ENCODE measurements around the gene INTS6L.

INTS6L gene, protein sequence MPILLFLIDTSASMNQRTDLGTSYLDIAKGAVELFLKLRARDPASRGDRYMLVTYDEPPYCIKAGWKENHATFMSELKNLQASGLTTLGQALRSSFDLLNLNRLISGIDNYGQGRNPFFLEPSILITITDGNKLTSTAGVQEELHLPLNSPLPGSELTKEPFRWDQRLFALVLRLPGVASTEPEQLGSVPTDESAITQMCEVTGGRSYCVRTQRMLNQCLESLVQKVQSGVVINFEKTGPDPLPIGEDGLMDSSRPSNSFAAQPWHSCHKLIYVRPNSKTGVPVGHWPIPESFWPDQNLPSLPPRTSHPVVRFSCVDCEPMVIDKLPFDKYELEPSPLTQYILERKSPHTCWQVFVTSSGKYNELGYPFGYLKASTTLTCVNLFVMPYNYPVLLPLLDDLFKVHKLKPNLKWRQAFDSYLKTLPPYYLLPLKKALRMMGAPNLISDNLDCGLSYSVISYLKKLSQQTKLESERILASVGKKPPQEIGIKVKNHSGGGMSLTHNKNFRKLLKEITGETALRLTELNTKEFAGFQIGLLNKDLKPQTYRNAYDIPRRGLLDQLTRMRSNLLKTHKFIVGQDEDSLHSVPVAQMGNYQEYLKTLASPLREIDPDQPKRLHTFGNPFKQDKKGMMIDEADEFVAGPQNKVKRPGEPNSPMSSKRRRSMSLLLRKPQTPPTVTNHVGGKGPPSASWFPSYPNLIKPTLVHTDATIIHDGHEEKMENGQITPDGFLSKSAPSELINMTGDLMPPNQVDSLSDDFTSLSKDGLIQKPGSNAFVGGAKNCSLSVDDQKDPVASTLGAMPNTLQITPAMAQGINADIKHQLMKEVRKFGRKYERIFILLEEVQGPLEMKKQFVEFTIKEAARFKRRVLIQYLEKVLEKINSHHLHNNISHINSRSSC

DNA sequence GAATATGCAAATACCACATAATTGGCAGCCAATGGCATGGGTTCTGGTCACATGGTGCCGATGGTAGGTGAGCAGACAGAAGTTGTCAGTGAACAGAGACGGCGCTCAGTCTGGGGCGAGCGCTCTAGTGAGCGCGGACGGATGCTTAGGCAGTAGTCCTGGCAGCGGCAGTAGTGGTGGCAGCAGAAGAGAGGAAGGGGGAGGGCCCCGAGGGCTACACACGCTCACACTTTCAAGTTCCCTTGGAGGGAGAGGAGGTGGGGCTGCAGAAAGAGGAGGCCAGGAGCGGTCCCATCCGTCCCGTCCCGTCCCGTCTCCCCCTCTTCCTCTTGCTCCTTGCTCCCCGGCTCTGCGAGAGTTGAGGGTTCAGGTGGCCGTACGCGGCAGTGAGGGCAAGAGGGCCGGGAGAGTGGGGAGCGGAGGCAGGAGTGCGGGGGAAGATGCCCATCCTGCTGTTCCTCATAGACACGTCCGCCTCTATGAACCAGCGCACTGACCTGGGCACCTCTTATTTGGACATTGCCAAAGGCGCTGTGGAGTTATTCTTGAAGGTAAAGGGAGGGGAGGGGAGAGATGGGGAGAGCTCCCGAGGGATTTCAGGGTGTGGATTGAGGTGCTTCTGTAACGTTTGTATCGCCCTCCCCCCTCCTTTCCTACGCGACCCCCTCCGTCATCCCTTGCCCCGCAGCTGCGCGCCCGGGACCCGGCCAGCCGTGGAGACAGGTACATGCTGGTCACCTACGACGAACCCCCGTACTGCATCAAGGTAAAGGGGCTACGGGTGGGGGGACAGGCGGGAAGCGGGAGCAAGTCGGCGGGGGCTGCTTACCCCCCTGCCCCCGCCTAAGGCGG, at the start of gene INTS6L:
TSS of gene INTS6L (plus strand) at position 108 of the 852 bp plus-strand sequence. CDS start at position 441, 333 bp downstream.
- DNase-seq: peak; percentile 76 to 90

DNA sequence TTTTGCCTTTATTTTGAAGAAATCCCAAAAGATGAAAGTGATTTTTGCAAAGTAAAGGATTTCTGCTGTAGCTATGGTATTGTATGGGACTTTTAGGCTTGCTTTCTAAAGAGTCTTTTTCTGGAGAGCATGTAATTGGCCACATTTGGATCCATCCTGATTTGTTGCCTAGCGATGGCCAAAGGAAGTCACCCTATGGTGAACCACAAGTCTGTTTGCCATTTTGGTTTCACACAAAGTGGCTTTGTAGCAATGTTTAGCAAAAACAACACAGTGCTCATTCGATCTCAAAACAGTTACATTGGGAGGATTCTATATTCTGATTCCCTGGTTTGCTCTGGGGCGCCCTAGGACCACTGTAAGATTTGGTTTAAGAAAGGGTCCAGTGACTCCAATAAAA, 44.1 kb upstream of the INTS6L start:
- no peak for DNase-seq

DNA sequence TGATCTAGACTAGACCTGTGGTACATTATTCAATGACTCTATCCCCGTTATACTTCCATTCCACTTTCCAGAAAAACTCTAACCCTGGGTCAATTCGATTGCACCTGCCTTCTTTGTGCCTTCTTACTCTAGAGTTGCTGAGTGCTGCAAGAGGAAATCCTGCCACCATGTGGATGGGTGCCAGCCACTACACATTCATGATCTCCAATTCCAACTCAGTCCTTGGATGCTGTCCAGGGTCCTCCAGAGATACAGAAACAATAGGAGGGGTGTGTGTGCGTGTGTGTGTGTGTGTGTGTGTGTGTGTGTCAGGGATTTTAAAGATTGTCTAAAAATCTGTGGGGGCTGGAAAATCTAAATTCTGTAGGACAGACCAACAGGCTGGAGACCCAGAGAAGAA, 42.9 kb upstream of the INTS6L start:
- peak; percentile 29 to 69 for DNase-seq

DNA sequence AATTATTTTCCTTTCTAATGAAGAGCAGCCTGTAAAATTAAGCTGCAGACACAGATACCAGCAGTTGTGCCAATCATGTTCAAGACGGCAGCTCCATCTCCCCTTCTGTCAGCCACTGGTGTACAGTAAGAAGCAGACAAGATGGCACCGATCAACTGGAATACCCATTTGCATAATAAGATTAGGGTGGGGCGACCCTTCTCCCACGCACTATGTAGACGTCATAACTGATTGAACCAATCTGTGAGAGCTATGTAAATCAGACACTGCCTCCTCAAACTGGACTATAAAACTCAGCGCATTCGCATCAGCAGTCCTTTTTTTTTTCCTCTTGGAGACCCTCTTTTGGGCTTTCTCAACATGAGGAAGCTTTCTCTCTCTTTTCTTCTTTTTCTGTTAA, 40.4 kb upstream of the INTS6L start:
- peak; percentile 21 to 46 for DNase-seq

DNA sequence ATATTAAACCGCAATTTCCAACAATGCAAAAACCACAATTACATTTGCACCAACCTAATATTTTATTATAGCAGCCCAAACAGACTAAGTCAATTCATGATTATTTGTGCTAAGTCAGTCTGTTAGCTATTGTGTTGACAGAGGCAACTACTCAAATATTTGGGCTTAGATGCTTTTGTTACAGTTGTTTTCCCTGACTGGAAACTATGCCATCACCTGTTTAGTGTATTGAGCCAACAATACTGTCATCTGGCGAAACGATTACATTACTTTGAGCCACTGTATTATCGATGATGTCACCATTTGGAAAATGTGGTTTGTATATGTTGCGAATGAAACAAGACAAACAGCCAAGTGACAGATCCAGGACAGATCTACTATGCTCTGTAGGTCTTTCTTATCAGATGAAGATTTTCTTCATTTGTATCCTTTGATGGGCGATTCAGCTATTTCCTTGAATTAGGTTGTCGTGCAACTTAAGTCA, 38.7 kb upstream of the INTS6L start:
- DNase-seq: no peak

DNA sequence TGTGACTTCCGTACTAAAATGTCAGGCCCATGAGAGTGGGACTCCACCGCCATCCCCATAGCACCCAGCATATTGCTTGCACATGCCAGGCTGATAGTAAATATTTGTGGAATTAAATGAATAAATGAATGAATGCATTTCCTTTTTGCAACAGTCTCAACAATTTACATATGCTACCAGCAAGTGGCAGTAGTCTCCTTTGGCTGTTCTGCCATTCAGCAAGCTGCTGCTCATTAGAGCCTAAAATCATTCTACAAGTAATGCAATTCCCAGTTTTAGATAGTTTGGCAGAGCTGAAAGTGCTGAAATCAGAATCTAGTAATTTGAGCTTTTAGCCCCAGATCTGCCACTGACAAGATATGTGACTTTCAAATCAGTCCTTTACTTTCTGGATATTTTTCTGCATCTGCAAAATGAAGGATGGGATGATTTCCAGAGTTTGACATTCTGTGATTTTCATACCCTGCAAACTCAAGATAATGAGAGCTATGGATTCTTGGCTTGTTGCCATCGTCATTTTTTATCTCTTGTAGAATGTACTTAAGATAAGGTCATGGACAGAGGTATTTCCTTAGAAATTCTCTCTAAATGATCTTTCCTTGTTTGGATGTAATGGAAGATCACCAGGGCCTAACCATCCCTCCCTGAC, 35.7 kb upstream of the INTS6L start:
- peak in 1 of 2 experiments; percentile 44 for DNase-seq

DNA sequence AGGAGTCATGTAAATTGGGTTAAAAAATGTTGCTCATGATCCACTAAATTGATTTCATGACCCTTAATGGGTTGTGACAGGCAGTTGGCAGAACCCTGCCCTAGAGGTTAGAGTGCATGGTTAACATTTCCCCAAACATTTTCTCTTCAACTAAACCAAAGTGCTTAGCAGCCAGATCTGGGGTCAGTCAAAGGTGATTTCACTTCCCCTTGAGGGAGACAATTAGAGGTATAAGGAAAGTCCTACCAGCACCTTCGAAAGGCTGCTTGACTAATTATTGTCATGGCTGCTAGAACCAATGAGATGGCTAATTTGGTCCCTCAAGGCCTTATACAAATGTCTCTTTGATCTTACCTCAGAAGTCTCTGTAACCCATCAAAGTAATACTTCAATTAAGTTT, 30.9 kb upstream of the INTS6L start:
- DNase-seq: no peak

DNA sequence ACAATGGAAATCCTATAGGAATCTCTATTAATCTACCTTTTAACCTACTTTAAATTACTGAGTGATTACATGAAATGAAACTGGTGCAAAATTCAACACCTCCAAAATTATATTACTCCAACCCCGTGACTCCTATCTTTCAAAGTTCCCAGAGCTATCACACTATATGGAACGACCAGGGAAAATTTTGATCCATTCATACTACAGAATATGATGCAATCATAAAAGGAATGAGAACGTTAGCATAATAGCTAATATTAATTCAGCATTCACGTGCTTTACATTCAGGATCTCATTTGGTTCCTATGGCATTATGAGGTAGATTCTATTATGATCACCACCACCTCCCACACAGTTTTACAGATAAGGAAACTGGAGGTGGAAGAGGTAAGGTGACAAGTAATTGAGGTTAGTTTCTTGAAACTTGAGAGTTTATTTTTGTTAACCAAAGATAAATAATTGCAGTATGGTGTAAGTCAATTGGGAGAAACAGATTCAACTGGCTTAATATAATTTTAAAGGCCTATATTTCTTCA, 29.4 kb upstream of the INTS6L start:
- DNase-seq: no peak

DNA sequence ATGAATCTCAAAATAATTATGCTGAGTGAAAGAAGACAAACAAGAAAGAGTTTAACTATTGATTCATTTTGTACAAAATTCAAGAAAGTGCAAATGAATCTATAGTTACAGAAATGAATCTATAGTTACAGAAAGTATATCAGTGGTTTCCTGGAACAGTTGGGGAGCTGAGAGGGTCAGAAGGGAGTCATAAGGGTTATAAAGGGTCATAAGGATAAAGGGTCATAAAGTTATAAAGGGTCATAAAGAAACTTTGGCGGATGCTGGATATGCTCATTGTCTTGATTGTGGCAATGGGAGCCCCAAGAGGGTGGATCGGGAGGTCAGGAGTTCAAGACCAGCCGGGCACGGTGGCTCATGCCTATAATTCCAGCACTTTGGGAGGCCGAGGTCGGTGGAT, 26.0 kb upstream of the INTS6L start:
- no peak for DNase-seq

DNA sequence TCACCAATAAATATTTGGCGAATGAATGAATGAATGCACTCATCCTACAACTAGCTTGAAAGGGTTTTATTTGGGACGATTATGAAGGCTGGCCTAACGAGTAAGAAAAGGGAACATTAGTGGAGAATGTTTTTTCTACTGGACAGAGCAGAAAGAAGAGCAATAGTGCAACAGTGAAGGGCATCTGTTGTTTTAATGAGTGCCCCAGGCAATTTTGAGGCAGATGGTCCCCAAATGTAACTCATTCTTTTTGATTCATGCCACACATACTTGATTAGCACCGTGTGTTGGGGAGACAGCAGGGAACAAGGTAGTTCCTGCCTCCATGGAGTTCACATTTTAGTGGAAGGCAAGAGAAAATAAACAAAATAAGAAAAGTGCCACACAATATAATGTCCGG, 22.7 kb upstream of the INTS6L start:
- DNase-seq: peak in 1 of 2 experiments; percentile 28

DNA sequence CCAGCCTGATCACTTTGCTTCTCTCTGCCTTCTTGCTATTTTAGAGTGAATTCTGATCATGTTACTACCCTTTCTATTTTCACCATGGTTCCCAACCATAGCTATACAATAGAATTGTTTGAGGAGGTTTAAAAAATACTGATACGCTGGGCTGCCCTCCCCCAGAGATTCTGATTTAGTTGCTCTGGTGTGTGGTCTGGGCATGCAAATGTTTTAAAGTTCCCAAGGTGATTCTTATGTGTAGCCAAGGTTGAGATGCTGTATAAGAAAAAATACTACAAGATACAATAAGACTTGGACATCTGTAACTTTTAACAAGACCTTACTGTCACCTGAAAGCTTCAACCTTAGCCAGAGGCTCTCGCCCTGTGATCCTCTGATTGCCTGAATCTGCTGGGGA, 22.2 kb upstream of the INTS6L start:
- DNase-seq: no peak

DNA sequence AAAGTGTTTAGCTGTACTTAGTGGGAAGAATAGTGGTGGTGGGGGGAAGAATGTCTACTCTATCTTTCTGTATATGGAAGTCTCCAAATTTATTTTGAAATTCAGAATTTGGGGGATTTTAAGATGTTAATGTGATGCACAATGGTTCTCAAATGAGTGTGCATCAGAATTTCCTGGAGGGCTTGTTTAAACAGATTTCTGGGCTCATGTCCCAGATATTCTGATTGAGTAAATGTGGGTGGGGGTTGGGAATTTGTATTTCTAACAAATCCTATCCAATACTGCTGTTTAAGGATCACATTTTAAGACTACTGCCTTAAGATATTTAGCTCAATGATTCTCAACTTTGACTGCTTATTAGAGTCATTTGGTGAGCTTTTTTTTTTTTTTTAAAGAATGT, 15.1 kb upstream of the INTS6L start:
- no peak for DNase-seq

DNA sequence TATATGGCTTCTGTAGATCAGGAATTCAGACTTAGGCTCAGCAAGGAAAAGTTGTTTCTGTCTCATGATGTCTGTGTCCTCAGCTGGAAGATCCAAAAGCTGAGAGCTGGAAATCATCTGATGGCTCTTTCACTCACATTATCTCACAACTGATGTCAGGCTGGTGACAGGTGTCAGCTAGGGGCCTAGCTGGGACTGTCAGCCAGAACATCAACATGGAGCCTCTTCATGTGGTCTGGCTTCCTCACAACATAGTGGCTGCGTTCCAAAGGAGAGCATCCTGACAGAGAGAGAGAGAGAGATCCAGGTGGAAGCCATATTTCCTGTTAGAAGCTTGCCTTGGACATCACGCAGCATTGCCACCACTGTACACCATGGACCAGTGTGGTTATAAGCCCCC, 10.6 kb upstream of the INTS6L start:
- no peak for DNase-seq

DNA sequence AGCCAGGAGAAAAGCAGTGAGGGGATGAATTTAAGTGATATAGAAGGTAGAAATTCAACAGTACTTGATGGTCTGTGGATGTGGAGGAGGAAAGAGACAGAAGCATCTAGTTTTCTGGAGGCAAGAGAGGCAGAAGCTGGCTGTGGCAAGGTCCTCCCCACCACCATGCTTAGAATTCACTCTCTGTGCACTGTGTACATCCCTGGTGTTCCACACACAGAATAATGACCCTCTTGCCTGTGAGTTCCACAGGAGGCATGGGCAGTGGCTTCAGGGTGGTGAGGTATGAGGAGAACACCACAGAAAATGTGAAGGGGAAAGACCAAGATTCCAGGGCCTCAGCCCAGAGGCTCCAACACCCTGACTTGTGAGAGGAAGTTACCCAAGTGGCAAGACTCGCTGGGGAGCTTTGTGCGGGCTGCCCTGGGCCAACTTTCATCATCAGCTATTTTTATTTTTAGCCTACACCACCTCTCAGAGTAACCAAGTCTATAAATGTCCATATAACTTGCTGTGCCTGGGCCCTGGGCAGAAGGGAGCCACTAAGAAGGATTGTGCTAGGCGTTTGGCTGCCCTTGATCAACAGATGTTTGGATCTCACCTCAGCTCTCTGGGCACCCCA, 7.8 kb upstream of the INTS6L start:
- DNase-seq: no peak

DNA sequence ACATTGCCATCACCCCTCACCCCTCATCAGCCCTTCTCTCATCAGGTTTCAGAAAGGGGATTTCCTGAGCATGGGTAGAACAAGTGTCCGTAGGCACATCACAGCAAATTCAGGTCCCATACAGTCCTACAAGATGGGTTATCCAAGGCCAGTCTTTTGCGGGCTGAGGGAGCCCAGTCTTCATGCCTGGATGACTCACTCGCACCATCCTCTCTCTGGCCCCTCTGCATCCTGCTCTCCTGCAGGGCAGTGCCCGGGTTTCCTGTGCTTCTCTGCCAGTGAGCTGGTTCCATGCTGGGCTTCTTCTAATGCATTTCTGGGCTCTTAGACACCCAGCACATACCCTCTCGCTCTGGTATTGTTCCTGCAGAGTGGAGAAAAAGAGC, 7.3 kb upstream of the INTS6L start:
- DNase-seq: no peak

DNA sequence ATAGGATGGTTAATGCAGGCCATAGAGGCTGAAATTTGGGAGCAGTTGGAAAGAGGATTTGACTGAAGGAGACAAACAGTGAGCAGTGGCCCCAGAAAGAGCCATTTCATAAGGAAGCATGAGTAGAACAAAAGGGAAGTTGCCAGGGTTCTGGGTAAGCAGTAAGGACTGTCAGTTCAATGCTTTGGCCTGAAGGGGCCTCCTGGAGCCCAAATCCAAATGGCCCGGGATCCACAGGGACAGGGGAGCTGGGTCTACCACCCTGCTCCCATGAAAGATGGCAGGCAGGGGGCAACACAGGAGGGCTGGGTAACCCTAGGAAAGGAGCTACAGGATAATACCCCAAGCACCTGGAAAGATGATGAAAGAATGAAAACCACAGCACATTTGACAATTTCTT, 4.1 kb upstream of the INTS6L start:
- DNase-seq: no peak

DNA sequence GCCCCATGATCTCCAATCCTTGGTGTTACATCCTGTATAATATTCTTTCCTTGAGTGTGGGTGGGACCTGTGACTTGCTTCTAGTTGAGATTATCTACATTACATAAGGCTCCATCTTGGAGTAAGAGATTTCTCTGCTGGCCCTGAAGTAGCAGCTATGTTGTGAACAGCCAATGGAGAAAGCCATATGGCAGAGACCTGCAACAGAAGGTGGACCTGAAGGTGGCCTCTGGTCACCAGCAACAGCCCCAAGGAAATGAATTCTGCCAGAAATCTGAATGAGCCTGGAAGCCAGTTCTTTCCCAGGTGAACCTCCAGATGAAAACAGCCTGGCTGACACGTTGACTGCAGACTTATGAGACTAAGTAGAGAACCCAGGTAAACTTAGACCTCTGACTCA, 2.3 kb upstream of the INTS6L start:
- DNase-seq: no peak

DNA sequence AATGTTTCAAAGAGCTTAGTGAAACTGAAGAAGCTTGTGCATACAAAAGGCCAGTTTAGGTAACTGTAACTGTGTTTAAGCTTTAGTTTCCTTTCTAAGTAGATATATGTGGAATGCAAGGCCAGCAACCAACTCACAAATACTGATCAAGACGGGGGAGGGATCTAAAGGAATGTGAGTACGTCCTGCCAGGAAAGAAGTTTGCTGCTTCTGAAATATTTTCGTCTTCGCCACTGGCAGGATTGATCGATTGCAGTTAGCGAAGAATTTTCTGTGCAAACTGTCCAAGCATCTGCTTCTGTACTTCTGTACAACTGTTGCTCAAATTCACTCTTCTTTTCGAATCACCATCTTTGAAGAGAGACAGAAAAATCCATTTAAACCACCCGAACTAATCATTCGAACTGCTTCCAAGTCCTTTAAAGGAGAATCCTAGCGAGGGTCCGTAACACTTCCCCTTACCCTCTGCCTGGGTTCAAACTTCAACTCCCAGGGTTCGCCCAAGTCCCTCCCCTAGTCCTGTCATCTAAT, 373 bp upstream of the INTS6L start:
- DNase-seq: no peak

DNA sequence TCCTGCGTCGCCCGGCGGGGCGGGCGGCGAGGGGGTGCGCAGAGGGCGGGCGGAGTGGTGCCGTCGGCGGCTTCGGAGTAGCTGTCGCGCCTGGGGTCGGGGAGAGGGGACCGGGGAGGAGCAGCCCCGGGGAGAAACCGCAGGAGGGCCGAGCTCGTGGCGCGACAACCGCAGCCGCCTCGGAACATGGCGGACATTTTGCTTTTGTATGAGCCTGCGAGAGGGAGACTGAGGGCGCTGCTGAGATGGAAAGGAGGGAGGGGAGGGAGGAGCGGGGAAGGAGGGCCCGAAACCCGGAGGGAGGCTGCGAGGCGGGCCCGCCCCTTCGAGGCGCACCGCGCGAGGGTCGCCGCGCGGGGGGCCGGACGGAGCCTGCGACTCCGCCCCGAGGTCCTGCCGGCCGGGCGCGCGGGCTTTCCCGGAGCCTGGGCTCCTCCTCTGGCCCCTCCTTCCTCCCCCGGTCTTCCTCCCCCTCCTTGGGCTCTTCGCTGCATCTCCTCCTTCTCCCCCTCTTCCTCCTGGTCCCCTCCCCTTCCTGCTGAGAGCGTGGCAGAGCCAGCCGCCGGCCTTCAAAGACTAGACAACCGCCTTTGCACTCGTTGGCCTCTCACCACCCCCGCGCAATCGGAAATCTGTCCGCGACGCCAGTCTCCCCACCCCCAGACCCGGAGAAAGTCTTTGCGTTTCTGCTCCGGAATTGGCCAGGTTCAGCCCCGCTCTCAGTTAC, 1.1 kb downstream of the INTS6L start:
- peak; percentile 91 to 95 for DNase-seq

DNA sequence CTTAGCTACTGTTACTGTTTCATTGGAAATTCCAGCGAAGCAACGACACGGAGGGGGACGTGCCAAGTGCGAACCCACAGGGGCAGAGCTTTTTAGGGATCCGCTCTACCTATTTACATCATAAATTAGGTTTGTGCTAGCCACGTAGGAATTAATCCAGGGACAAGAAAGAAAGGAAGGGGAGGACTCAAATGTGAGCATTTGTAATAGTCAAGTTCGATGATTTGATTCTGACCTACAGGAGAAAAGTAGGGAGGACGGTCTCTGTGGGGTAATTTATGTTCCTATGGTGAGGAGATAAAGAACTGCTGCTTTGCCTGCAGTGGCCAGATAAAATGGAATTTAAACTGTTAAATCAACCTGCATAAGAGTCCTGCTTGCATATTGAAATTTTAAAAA, 1.7 kb downstream of the INTS6L start:
- DNase-seq: no peak

All from NCI-H524 (cell line).